Kidney epithelial cell (primary cell): ENCODE data around the gene SLC13A3. TPM values are rescaled to one million over a fixed set of nuclear protein-coding genes. Genes with fewer than 3 reads are reported as not detected.

ENCODE experiments used
- DNase-seq: peaks from one replicate; pipeline ENCODE4 v3.0.0-alpha.2; 2010; ENCODE audit warnings: low read depth
- H3K27me3 ChIP-seq: 2 replicates; pipeline ENCODE4 v1.6.0; 2011; ENCODE audit warnings: low read length; ENCODE audit not compliant: control insufficient read depth, insufficient read depth
- H3K36me3 ChIP-seq: 2 replicates; pipeline ENCODE4 v1.5.1; 2011; ENCODE audit warnings: low read length; ENCODE audit not compliant: control insufficient read depth, insufficient read depth
- H3K4me3 ChIP-seq: 2 replicates; pipeline ENCODE4 v1.5.1; 2011; ENCODE audit warnings: low read depth, mild to moderate bottlenecking, control low read depth, low read length
- total RNA-seq: library from RNA; depleted of rRNA; stranded (reverse); fragments of >200 nt; gene quantifications from 2 replicates; pipeline ENCODE4 v1.2.3, GENCODE V29; 2015
- TF ChIP-seq, protein P1 (sequence below): IDR thresholded peaks from 2 replicates; pipeline ENCODE4 v1.5.1; 2011; ENCODE audit warnings: mild to moderate bottlenecking, moderate library complexity, low read length, control low read depth, inconsistent platforms; ENCODE audit not compliant: insufficient read depth, poor library complexity, severe bottlenecking

The SLC13A3 gene
- total RNA-seq, 1 donor from 2014 or later = 3.4 TPM

DNA sequence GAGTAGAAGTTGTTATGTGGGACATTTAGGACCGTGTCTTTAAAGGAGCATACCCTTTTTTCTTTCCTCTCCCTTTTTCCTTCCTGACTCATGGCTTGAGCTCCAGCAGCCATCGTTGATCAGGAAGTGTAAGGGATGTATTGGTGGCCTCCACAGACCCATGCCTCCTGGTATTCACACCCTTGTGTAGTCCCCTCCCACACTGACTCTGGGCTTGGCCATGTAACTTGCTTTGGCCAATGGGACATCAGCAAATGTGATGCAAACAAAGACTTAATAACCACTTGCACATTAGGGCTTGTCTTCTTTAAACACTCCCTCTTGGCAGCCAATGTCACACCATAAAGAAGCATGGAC is 18.9 kb upstream of the SLC13A3 start:
- no peaks in the 10 kb centered on the region for H3K36me3 ChIP-seq
- H3K4me3 ChIP-seq = no peak overlapping the region
- no peaks in the 10 kb centered on the region for H3K27me3 ChIP-seq
- TF ChIP-seq, protein P1, sequence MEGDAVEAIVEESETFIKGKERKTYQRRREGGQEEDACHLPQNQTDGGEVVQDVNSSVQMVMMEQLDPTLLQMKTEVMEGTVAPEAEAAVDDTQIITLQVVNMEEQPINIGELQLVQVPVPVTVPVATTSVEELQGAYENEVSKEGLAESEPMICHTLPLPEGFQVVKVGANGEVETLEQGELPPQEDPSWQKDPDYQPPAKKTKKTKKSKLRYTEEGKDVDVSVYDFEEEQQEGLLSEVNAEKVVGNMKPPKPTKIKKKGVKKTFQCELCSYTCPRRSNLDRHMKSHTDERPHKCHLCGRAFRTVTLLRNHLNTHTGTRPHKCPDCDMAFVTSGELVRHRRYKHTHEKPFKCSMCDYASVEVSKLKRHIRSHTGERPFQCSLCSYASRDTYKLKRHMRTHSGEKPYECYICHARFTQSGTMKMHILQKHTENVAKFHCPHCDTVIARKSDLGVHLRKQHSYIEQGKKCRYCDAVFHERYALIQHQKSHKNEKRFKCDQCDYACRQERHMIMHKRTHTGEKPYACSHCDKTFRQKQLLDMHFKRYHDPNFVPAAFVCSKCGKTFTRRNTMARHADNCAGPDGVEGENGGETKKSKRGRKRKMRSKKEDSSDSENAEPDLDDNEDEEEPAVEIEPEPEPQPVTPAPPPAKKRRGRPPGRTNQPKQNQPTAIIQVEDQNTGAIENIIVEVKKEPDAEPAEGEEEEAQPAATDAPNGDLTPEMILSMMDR = no peak
- no peak for DNase-seq

GRCh38 chr20:46666818-46667515 is 15.7 kb upstream of the SLC13A3 start:
- Histone ChIP-seq H3K27me3 (no peaks in the 10 kb centered on the region), H3K4me3 (no peak overlapping the region), H3K36me3 (no peaks in the 10 kb centered on the region)
- no peak for DNase-seq
- TF ChIP-seq, protein P1 = no peak

DNA sequence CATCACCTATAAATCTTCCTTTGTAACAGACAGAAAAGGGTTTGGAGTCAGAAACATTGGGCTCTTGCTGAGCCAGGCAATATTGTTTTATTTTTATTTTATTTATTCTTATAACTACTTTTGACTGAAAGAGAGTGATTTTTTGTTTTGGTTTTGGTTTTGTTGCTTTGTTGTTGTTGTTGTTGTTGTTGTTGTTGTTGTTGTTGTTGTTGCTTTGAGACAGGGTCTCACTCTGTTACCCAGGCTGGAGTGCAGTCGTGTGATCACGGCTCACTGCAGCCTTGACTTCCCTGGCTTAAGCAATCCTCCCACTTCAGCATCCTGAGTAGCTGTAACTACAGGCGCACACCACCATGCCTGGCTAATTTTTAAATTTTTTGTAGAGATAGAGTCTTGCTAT is 15.0 kb upstream of the SLC13A3 start:
- no peak overlapping the region for H3K4me3 ChIP-seq
- no peaks in the 10 kb centered on the region for H3K36me3 ChIP-seq
- H3K27me3 ChIP-seq = no peaks in the 10 kb centered on the region
- TF ChIP-seq, protein P1 = no peak
- no peak for DNase-seq

DNA sequence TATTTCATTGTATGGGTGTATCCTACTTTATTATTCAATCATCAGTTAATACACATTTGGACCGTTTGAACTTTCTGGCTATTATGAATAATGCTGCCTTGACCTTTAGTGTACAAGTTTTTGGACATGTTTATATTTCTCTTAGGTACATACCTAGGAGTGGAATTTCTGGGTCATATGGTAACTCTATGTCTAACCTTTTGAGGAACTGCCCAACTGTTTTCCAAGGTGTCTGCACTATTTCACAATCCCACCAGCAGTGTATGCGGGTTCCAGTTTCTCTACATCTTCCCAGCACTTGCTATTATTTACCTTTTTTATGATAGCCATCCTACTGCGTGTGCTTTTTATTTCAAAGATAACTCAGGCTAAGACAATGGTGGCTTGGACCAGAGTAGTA is 14.3 kb upstream of the SLC13A3 start:
- Histone ChIP-seq H3K4me3 (no peak overlapping the region), H3K27me3 (no peaks in the 10 kb centered on the region), H3K36me3 (no peaks in the 10 kb centered on the region)
- TF ChIP-seq, protein P1 = no peak
- no peak for DNase-seq

DNA sequence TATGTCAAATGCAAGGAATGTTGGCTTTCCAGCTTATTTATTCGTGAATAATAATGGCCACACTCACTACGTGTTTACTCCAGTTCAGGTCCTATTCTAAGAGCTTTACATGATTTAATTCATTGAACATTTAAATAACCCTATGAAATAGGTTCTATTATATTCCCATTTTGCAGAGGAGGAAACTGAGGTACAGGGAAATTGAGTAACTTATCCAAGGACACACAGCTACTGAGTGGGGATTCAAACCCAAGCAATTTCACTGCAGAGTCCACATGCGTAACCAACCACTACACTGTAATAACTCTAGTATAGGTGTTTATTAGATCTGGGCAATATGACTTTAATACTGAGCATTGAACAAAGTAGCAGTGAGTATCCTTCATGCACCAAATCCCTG is 12.3 kb upstream of the SLC13A3 start:
- no peak for DNase-seq
- TF ChIP-seq, protein P1 = no peak
- H3K36me3 ChIP-seq = no peaks in the 10 kb centered on the region
- no peak overlapping the region for H3K4me3 ChIP-seq
- no peaks in the 10 kb centered on the region for H3K27me3 ChIP-seq

DNA sequence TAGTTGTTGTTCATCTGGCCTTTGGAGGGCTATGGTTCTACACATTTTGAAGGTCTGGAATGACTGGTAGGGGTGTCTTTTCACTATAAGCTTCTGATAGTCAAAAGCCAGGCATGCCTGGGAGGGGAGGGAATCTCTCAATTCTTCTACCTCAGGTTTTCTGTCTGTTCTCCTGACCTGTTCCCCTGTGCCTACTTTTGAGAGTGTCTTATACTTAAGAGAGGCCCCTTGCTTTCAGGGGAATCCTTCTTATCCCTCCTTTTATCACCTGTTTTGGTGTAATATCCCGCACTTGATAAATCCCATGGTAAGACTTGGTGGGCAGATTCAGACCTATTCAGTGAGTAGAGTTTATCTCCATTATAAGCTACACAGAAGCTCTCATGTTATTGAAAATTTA is 10.4 kb upstream of the SLC13A3 start:
- no peaks in the 10 kb centered on the region for H3K36me3 ChIP-seq
- TF ChIP-seq, protein P1 = no peak
- no peaks in the 10 kb centered on the region for H3K27me3 ChIP-seq
- DNase-seq = no peak
- H3K4me3 ChIP-seq = no peak overlapping the region
